Mesenchymal stem cell (in vitro differentiated cells and primary cell): ENCODE data around the gene MEG3.
A peak's percentile ranks its signal among the peaks of the same experiment; 100 is the strongest.

Experiments
- DNase-seq: peaks from one replicate; pipeline ENCODE4 v3.0.0-alpha.2; 2013
- H2AFZ ChIP-seq: one replicate; pipeline ENCODE4 v1.6.1; 2013; ENCODE audit warnings: low read depth, mild to moderate bottlenecking, control low read depth, inconsistent platforms, low read length, moderate library complexity
- H2AK5ac ChIP-seq: 2 replicates; pipeline ENCODE4 v1.6.1; 2013; ENCODE audit warnings: low read length, moderate library complexity, mild to moderate bottlenecking, inconsistent platforms; ENCODE audit not compliant: severe bottlenecking
- H2BK120ac ChIP-seq: one replicate; pipeline ENCODE4 v1.6.1; 2013; ENCODE audit warnings: low read depth, mild to moderate bottlenecking, inconsistent platforms, low read length, moderate library complexity
- H2BK12ac ChIP-seq, 2 experiments: one replicate each; pipeline ENCODE4 v1.6.1; 2013; ENCODE audit warnings: inconsistent platforms in 2 of 2, low read length in 2 of 2, mild to moderate bottlenecking in 2 of 2, moderate library complexity in 2 of 2, control low read depth in 1 of 2
- H2BK15ac ChIP-seq: one replicate; pipeline ENCODE4 v1.6.1; 2013; ENCODE audit warnings: mild to moderate bottlenecking, low read depth, inconsistent platforms; ENCODE audit not compliant: poor library complexity, severe bottlenecking
- H2BK5ac ChIP-seq: 2 replicates; pipeline ENCODE4 v1.6.1; 2013; ENCODE audit warnings: low read depth, mild to moderate bottlenecking, low read length, control low read depth, inconsistent platforms; ENCODE audit not compliant: poor library complexity, severe bottlenecking
- H3K14ac ChIP-seq, 2 experiments: one replicate each; pipeline ENCODE4 v1.6.1; 2013; ENCODE audit warnings: inconsistent platforms in 2 of 2, low read length in 2 of 2, control low read depth in 1 of 2, mild to moderate bottlenecking in 1 of 2, moderate library complexity in 1 of 2
- H3K18ac ChIP-seq, 2 experiments: one replicate each; pipeline ENCODE4 v1.6.1; 2013; ENCODE audit warnings: inconsistent platforms in 2 of 2, low read length in 2 of 2, control low read depth in 1 of 2, low read depth in 1 of 2, mild to moderate bottlenecking in 1 of 2
- H3K23ac ChIP-seq, 2 experiments: one replicate each; pipeline ENCODE4 v1.6.1; 2013; ENCODE audit warnings: inconsistent platforms in 2 of 2, low read length in 2 of 2, mild to moderate bottlenecking in 2 of 2, moderate library complexity in 2 of 2, control low read depth in 1 of 2
- H3K27ac ChIP-seq: 2 replicates; pipeline ENCODE4 v1.5.1; 2013; ENCODE audit warnings: mild to moderate bottlenecking, moderate library complexity, low read length, control low read depth, inconsistent platforms; ENCODE audit not compliant: poor library complexity, severe bottlenecking
- H3K27me3 ChIP-seq, 2 experiments: 2 replicates each; pipeline versions ENCODE4 v1.6.1 to v1.7.0; 2013; ENCODE audit warnings: low read length in 2 of 2, mild to moderate bottlenecking in 2 of 2, moderate library complexity in 2 of 2, control low read depth in 1 of 2, inconsistent platforms in 1 of 2; ENCODE audit not compliant: control insufficient read depth in 1 of 2, insufficient read depth in 1 of 2
- H3K36me3 ChIP-seq, 2 experiments: 2 replicates each; pipeline versions ENCODE4 v1.6.1 to v1.7.0; 2013; ENCODE audit warnings: low read length in 2 of 2, control low read depth in 1 of 2, inconsistent platforms in 1 of 2, low read depth in 1 of 2, mild to moderate bottlenecking in 1 of 2; ENCODE audit not compliant: insufficient read depth in 2 of 2, control insufficient read depth in 1 of 2
- H3K4ac ChIP-seq, 2 experiments: one replicate each; pipeline ENCODE4 v1.6.1; 2013; ENCODE audit warnings: inconsistent platforms in 2 of 2, low read length in 2 of 2, mild to moderate bottlenecking in 2 of 2, moderate library complexity in 2 of 2, control low read depth in 1 of 2, low read depth in 1 of 2
- H3K4me1 ChIP-seq: 2 replicates; pipeline ENCODE4 v1.6.1; 2013; ENCODE audit warnings: low read depth, low read length, control low read depth; ENCODE audit not compliant: control insufficient read depth, insufficient read depth
- H3K4me2 ChIP-seq: 2 replicates; pipeline ENCODE4 v1.6.1; 2013; ENCODE audit warnings: low read length, mild to moderate bottlenecking, inconsistent platforms; ENCODE audit not compliant: poor library complexity, severe bottlenecking
- H3K4me3 ChIP-seq, 2 experiments: 2 replicates each; pipeline versions ENCODE4 v1.5.1 to v1.7.0; 2013; ENCODE audit warnings: low read length in 2 of 2, mild to moderate bottlenecking in 2 of 2, control low read depth in 1 of 2, low read depth in 1 of 2; ENCODE audit not compliant: insufficient read depth in 1 of 2
- H3K79me1 ChIP-seq: replicated peaks from 2 replicates; pipeline ENCODE4 v1.6.1; 2013; ENCODE audit warnings: mild to moderate bottlenecking, control low read depth, low read length, inconsistent platforms; ENCODE audit not compliant: poor library complexity, severe bottlenecking
- H3K9ac ChIP-seq: 2 replicates; pipeline ENCODE4 v1.7.0; 2013; ENCODE audit warnings: mild to moderate bottlenecking, low read length, moderate library complexity
- H3K9me3 ChIP-seq: 2 replicates; pipeline ENCODE4 v1.7.0; 2013; ENCODE audit warnings: mild to moderate bottlenecking, low read length; ENCODE audit not compliant: control insufficient read depth
- H4K8ac ChIP-seq: one replicate; pipeline ENCODE4 v1.6.1; 2013; ENCODE audit warnings: inconsistent platforms, mild to moderate bottlenecking, low read length, moderate library complexity
- H4K91ac ChIP-seq: one replicate; pipeline ENCODE4 v1.6.1; 2013; ENCODE audit warnings: mild to moderate bottlenecking, low read length, inconsistent platforms
- WGBS: methylation state at CpG from one replicate; pipeline ENCODE4 v1.1.7; 2013; ENCODE audit warnings: mixed read lengths; 5-methylcytosine and 5-hydroxymethylcytosine counted together

The MEG3 gene

GRCh38 chr14:100902295-100903133 lies 76.6 kb downstream of the MEG3 start:
- no peak overlapping the region for H3K18ac ChIP-seq
- 43% methylated on average over 14 of the region's 18 CpGs for WGBS

GRCh38 chr14:100903134-100903468 lies 77.2 kb downstream of the MEG3 start:
- no peak overlapping the region for H2BK120ac ChIP-seq
- H3K18ac ChIP-seq = no peak overlapping the region
- no peak overlapping the region for H3K4me3 ChIP-seq
- no peak overlapping the region for H2BK5ac ChIP-seq
- no peak overlapping the region for H3K23ac ChIP-seq
- H3K79me1 ChIP-seq = no peaks in the 10 kb centered on the region
- no peak overlapping the region for H2BK15ac ChIP-seq
- DNase-seq = no peak
- no peak overlapping the region for H3K14ac ChIP-seq
- H4K91ac ChIP-seq = no peak overlapping the region
- peaks cover 0 to 78% of the 10 kb centered on the region in 2 experiments for H3K36me3 ChIP-seq
- no peak overlapping the region for H3K9ac ChIP-seq
- WGBS = 97% methylated on average over 5 of the region's 10 CpGs
- H4K8ac ChIP-seq = no peak overlapping the region
- H3K4ac ChIP-seq = no peak overlapping the region
- H3K4me1 ChIP-seq = peaks cover 22% of the 10 kb centered on the region
- no peak overlapping the region for H3K27ac ChIP-seq
- H3K27me3 ChIP-seq = peaks cover 52 to 72% of the 10 kb centered on the region in 2 experiments
- H2AFZ ChIP-seq = no peak overlapping the region
- H2AK5ac ChIP-seq = no peak overlapping the region
- no peak overlapping the region for H3K4me2 ChIP-seq
- H2BK12ac ChIP-seq = no peak overlapping the region
- no peaks in the 10 kb centered on the region for H3K9me3 ChIP-seq

More at GRCh38 chr14:100902295-100903133, 76.6 kb downstream of the MEG3 start:
- H3K4me3 ChIP-seq = no peak overlapping the region
- H3K9me3 ChIP-seq = no peaks in the 10 kb centered on the region
- no peak overlapping the region for H3K4me2 ChIP-seq
- H2AFZ ChIP-seq = no peak overlapping the region
- H3K27ac ChIP-seq = no peak overlapping the region
- peaks cover 22% of the 10 kb centered on the region for H3K4me1 ChIP-seq
- peaks cover 52 to 72% of the 10 kb centered on the region in 2 experiments for H3K27me3 ChIP-seq
- peaks cover 0 to 76% of the 10 kb centered on the region in 2 experiments for H3K36me3 ChIP-seq
- H2BK5ac ChIP-seq = no peak overlapping the region
- no peak overlapping the region for H3K9ac ChIP-seq
- no peak overlapping the region for H2AK5ac ChIP-seq
- H2BK15ac ChIP-seq = no peak overlapping the region
- H3K23ac ChIP-seq = no peak overlapping the region
- no peak overlapping the region for H4K91ac ChIP-seq
- no peak for DNase-seq
- no peak overlapping the region for H2BK120ac ChIP-seq
- H3K14ac ChIP-seq = no peak overlapping the region
- no peaks in the 10 kb centered on the region for H3K79me1 ChIP-seq
- H2BK12ac ChIP-seq = no peak overlapping the region
- no peak overlapping the region for H4K8ac ChIP-seq
- no peak overlapping the region for H3K4ac ChIP-seq

- Histone ChIP-seq H2BK5ac (no peak within 1 kb of the TSS), H3K36me3 (peaks cover 0 to 78% of the 10 kb centered on the region in 2 experiments), H4K8ac (no peak within 1 kb of the TSS), H3K4me1 (peaks cover 22% of the 10 kb centered on the region), H3K4me2 (peak within 1 kb of the TSS; percentile 73), H2BK120ac (no peak within 1 kb of the TSS), H3K9me3 (no peaks in the 10 kb centered on the region), H3K18ac (no peak within 1 kb of the TSS), H3K23ac (no peak within 1 kb of the TSS), H4K91ac (no peak within 1 kb of the TSS), H3K4ac (no peak within 1 kb of the TSS), H2AK5ac (no peak within 1 kb of the TSS), H2BK12ac (no peak within 1 kb of the TSS), H3K9ac (no peak within 1 kb of the TSS), H2AFZ (no peak within 1 kb of the TSS), H3K27ac (no peak within 1 kb of the TSS), H3K14ac (no peak within 1 kb of the TSS), H3K4me3 (no peak within 1 kb of the TSS), H3K79me1 (no peaks in the 10 kb centered on the region), H2BK15ac (no peak within 1 kb of the TSS), H3K27me3 (peaks cover 47 to 72% of the 10 kb centered on the region in 2 experiments)
- WGBS = 68% methylated on average over 11 of the region's 12 CpGs
- DNase-seq = no peak
Measured at GRCh38 chr14:100903672-100904185, 77.8 kb downstream of the MEG3 start, which contains the start of gene RTL1. RTL1 (minus strand) TSS chr14:100903722; CDS start chr14:100884788, 18,934 bp downstream.

GRCh38 chr14:100904307-100905087 lies 78.6 kb downstream of the MEG3 start:
- no peak overlapping the region for H2BK12ac ChIP-seq

More at GRCh38 chr14:100904307-100905087, 78.6 kb downstream of the MEG3 start:
- H3K4me2 ChIP-seq = peak overlapping the region; percentile 73
- no peak overlapping the region for H3K14ac ChIP-seq
- H2AFZ ChIP-seq = no peak overlapping the region
- no peak overlapping the region for H3K9ac ChIP-seq
- H3K23ac ChIP-seq = no peak overlapping the region
- H3K79me1 ChIP-seq = no peaks in the 10 kb centered on the region
- no peak overlapping the region for H2BK5ac ChIP-seq
- WGBS = 3% methylated on average over 40 of the region's 45 CpGs
- no peak overlapping the region for H2BK15ac ChIP-seq
- H4K91ac ChIP-seq = no peak overlapping the region
- H2BK120ac ChIP-seq = no peak overlapping the region
- H3K9me3 ChIP-seq = no peaks in the 10 kb centered on the region
- peaks cover 2 to 78% of the 10 kb centered on the region in 2 experiments for H3K36me3 ChIP-seq
- no peak overlapping the region for H4K8ac ChIP-seq
- H3K27ac ChIP-seq = no peak overlapping the region
- DNase-seq = peak; percentile 19
- peaks cover 40 to 67% of the 10 kb centered on the region in 2 experiments for H3K27me3 ChIP-seq
- H2AK5ac ChIP-seq = no peak overlapping the region
- peak overlapping the region in 1 of 2 experiments; percentile 20 for H3K4me3 ChIP-seq
- peaks cover 22% of the 10 kb centered on the region for H3K4me1 ChIP-seq
- no peak overlapping the region for H3K18ac ChIP-seq
- no peak overlapping the region for H3K4ac ChIP-seq
